HPDE6-E6E7 (cell line): ENCODE measurements around the gene PRAMEF13.
"Not testable (repeated sequence)": the region's sequence is repeated elsewhere in the genome, so short reads cannot be mapped to it uniquely, and the experiment has no call there.

Experiments used
- DNase-seq: peaks from one replicate; pipeline ENCODE4 v3.0.0; 2011; ENCODE audit warnings: missing footprints; ENCODE audit errors: extremely low spot score

PRAMEF13 gene

DNA sequence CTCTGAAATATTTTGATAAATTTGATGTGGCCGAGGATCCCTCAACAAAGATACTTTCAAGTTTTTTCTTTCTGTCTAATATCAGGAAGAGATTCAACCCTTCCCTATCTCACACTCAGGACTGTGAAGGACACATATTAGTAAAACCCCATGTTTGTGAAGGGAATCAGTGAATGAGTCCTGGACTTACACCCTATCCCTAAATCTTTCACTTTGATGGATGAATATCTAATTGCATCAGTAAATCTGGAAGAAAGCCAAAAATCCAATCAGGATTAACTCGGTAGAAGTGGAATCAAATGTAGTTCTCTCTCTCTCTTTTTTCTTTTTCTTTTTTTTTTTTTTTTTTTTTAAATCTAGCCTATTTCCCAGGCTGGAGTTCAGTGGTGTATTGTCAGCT lies 29.7 kb downstream of the PRAMEF13 start, which contains the start of gene PRAMEF9:
TSS of gene PRAMEF9 (plus strand) at position 301 of the 400 bp plus-strand sequence. CDS start 3,433 bp downstream, outside the sequence.
- DNase-seq, result not testable (repeated sequence)

DNA sequence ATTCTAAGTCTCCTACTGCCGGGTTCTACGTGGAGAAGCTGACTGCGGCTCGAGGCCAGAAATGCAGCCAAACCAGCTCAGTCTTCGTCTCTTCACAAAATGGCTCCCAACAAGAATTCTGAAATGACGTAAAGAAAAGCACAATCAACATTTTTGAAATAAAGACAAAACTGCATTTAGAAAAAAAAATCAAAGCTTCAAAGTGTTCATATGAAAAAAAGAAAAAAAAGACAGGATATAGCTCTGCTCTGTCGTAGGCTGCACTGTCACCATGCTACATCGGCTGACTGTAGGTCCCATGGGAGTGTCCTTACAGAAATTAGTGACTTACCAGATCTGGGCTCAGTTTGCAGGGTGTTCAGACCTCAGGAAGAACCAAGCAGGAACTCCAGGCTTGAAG lies 35.7 kb downstream of the PRAMEF13 start, which contains the start of gene HNRNPCL4:
TSS of gene HNRNPCL4 (minus strand) at position 101 of the 400 bp plus-strand sequence. CDS start 164 bp downstream, outside the sequence.
- not testable (repeated sequence) for DNase-seq

DNA sequence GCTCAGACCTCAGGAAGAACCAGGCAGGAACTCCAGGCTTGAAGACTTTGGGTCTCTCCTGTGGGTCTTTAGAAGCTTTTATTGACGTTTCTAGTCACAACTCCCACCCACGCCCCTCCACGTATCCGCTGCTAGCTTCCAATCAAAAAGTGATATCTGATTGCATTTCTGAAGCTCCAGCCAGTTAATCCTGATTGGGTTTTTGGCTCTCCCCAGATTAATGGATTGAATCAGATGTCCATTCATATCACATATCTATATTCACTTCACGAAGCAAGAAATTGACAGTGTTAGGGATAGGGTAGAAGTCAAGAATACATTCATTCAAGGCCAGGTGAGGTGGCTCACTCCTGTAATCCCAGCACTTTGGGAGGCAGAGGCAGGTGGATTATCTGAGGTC lies 45.3 kb downstream of the PRAMEF13 start, which contains the start of gene PRAMEF26:
TSS of gene PRAMEF26 (minus strand) at position 101 of the 400 bp plus-strand sequence. CDS start 2,914 bp downstream, outside the sequence.
- DNase-seq, result not testable (repeated sequence)
